GM18526 (cell line): ENCODE measurements around the gene SLC41A2.

Source experiments
- POLR2A ChIP-seq: IDR thresholded peaks from 3 replicates; pipeline ENCODE4 v1.6.1; 2011; ENCODE audit not compliant: insufficient read length; ENCODE audit errors: extremely low read depth

SLC41A2 gene, protein sequence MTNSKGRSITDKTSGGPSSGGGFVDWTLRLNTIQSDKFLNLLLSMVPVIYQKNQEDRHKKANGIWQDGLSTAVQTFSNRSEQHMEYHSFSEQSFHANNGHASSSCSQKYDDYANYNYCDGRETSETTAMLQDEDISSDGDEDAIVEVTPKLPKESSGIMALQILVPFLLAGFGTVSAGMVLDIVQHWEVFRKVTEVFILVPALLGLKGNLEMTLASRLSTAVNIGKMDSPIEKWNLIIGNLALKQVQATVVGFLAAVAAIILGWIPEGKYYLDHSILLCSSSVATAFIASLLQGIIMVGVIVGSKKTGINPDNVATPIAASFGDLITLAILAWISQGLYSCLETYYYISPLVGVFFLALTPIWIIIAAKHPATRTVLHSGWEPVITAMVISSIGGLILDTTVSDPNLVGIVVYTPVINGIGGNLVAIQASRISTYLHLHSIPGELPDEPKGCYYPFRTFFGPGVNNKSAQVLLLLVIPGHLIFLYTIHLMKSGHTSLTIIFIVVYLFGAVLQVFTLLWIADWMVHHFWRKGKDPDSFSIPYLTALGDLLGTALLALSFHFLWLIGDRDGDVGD

GRCh38 chr12:104958001-104958804 lies at the start of gene SLC41A2:
Gene SLC41A2 (minus strand): TSS chr12:104958290. CDS start chr12:104928527, 29,763 bp downstream.
- TF ChIP-seq POLR2A, result peak; percentile 67

GRCh38 chr12:105001476-105001875 lies 43.4 kb upstream of the SLC41A2 start:
- no peak for TF ChIP-seq POLR2A

- TF ChIP-seq POLR2A, result no peak
These were observed 41.2 kb upstream of the SLC41A2 start for GRCh38 chr12:104999347-104999685.

- no peak for TF ChIP-seq POLR2A
These were observed 40.6 kb upstream of the SLC41A2 start for GRCh38 chr12:104998423-104999346.

DNA sequence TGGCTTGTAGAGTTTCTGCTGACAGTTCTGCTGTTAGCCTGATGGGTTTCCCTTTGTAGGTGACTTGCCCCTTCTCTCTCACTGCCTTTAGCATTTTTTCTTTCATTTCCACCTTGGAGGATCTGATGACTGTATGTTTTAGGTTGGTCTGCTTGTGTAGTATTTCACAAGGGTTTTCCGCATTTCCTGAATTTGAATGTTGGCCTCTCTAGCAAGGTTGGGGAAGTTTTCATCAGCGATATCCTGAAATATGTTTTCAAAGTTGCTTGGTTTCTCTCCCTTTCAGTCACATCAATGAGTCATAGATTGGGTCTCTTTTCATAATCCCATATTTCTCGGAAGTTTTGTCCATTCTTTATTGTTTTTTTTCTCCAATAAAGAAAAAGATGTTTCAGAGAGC lies 39.5 kb upstream of the SLC41A2 start:
- no peak for TF ChIP-seq POLR2A

DNA sequence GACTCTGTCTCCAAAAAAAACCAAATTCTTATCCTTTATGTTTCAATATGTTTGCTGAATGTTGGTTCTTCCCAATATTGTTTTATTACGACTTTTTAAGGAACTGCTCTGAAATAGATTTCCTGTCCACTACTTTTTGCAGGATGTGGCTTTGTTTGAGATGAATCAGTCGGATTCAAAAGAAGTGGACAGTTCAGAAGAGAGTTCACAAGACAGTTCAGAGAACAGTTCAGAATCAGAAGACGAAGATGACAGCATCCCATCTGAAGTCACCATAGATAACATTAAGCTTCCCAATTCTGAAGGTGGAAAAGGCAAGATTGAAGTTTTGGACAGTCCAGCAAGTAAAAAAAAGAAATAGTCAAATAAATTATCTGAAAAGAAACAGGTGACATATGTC lies 36.2 kb upstream of the SLC41A2 start:
- TF ChIP-seq POLR2A, result no peak

DNA sequence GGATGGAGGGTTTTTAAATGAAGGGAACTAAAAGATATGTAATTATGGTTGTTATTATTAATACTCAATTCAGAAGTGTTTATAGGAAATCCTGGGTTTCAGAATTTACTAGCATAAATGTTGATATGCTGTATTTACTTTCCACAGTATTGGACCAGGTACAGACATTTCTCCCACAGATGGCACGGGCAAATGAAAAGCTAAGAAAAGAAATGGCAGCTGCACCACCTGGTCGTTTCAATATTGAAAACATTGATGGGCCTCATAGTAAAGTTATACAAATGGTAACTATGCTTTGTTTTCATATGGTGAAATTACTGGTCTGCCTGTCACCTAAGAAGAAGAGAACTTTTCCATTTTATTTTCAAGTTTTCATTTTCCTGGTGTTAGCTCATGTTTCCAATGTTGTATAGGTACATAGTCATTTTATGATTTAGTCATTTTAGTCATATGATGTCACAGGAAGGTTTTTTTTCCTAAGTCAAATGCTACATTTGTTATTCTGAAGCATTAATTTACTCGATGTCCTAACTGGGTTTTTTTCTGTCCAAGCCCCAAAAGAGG lies 33.6 kb upstream of the SLC41A2 start:
- no peak for TF ChIP-seq POLR2A

- no peak for TF ChIP-seq POLR2A
These were observed 32.9 kb upstream of the SLC41A2 start for GRCh38 chr12:104990950-104991349.

GRCh38 chr12:104986022-104986941 lies 28.2 kb upstream of the SLC41A2 start, which contains the start of gene NOPCHAP1:
Gene NOPCHAP1 (plus strand): TSS chr12:104986316. CDS start chr12:104986353, 37 bp downstream.
- peak; percentile 87 for TF ChIP-seq POLR2A

- no peak for TF ChIP-seq POLR2A
These were observed 27.1 kb upstream of the SLC41A2 start for GRCh38 chr12:104985206-104985605.

DNA sequence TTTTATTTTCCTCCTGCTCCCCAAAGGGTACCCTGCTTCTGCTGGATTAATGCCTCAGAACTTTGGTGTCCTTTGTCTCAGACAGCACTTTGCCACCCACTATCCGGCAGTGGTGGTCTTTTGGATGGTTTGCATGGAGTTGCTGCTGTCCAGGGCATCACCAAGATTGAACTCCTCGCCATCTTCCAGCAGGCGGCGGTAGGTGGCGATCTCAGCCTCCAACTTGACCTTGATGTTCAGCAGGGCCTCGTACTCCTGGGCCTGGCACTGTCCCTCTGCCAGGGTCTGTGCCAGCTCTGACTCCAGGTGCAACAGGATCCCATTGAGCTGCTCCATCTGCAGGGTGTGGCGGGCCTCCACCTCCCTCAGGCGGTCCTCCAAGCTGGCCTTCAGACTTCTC lies 18.6 kb upstream of the SLC41A2 start:
- no peak for TF ChIP-seq POLR2A

GRCh38 chr12:104975587-104976343 lies 17.7 kb upstream of the SLC41A2 start:
- no peak for TF ChIP-seq POLR2A
